OCI-LY3 (cell line): ENCODE measurements around the gene TSEN2.

Experiments
- H2AFZ ChIP-seq: fragments of 200-600, 300-600 bp; shearing (Covaris generic); 2 replicates; pipeline ENCODE4 v1.6.0; 2014; ENCODE audit warnings: antibody characterized with exemption, low read depth, low read length
- H3K27ac ChIP-seq: fragments of 200-600, 300-600 bp; sonication (generic); 2 replicates; pipeline ENCODE4 v1.5.1; 2014; ENCODE audit warnings: mild to moderate bottlenecking, low read length, moderate library complexity, mixed read lengths
- H3K27me3 ChIP-seq: fragments of 200-600, 300-600 bp; sonication (generic); 2 replicates; pipeline ENCODE4 v1.6.1; 2014; ENCODE audit warnings: low read depth, low read length, mixed read lengths
- H3K36me3 ChIP-seq: fragments of 200-600, 300-600 bp; sonication (generic); replicated peaks from 2 replicates; pipeline ENCODE3; 2014; ENCODE audit warnings: low read depth, low read length, mixed read lengths
- H3K4me1 ChIP-seq: fragments of 300-600, 200-600 bp; sonication (generic); 2 replicates; pipeline ENCODE4 v1.6.1; 2014; ENCODE audit warnings: low read length, mixed read lengths
- H3K4me2 ChIP-seq: fragments of 200-600, 300-600 bp; sonication (generic); 2 replicates; pipeline ENCODE4 v1.6.1; 2014; ENCODE audit warnings: low read length, mixed read lengths
- H3K4me3 ChIP-seq: fragments of 300-600, 200-600 bp; sonication (generic); 2 replicates; pipeline ENCODE4 v1.5.1; 2014; ENCODE audit warnings: antibody characterized with exemption, mild to moderate bottlenecking, low read length, moderate library complexity
- H3K79me2 ChIP-seq: fragments of 300-600, 200-600 bp; shearing (Covaris generic); 2 replicates; pipeline ENCODE4 v1.6.1; 2014; ENCODE audit warnings: mild to moderate bottlenecking, low read length, mixed read lengths
- H3K9ac ChIP-seq: fragments of 300-600, 200-600 bp; shearing (Covaris generic); 2 replicates; pipeline ENCODE4 v1.6.0; 2014; ENCODE audit warnings: mild to moderate bottlenecking, low read length, moderate library complexity
- H3K9me3 ChIP-seq: fragments of 200-600, 300-600 bp; shearing (Covaris generic); 2 replicates; pipeline ENCODE4 v1.6.1; 2014; ENCODE audit warnings: low read length, mixed read lengths; ENCODE audit not compliant: insufficient read depth
- H4K20me1 ChIP-seq: fragments of 200-600, 300-600 bp; sonication (generic); 2 replicates; pipeline ENCODE4 v1.6.1; 2016; ENCODE audit warnings: low read length, mixed read lengths; ENCODE audit not compliant: insufficient read depth
- CTCF ChIP-seq: fragments of 200-600, 300-600 bp; sonication (generic); IDR thresholded peaks from 2 replicates; pipeline ENCODE4 v1.5.1; 2014; ENCODE audit warnings: antibody characterized with exemption, low read length, low read depth
- EZH2phosphoT487 ChIP-seq: fragments of 200-600 bp; shearing (Covaris generic); IDR thresholded peaks from 2 replicates; pipeline ENCODE4 v1.6.1; 2018; ENCODE audit warnings: antibody characterized with exemption, mixed run types, low read depth

TSEN2 gene

GRCh38 chr3:12465151-12465835, 19.0 kb upstream of the TSEN2 start:
- no peaks in the 10 kb centered on the region for H3K9me3 ChIP-seq
- H3K27me3 ChIP-seq: no peaks in the 10 kb centered on the region; the same call in 1 of the 2 replicates
- H3K79me2 ChIP-seq: no peaks in the 10 kb centered on the region

GRCh38 chr3:12465836-12466225, 18.4 kb upstream of the TSEN2 start:
- Histone ChIP-seq H2AFZ (no peak overlapping the region), H3K9me3 (no peaks in the 10 kb centered on the region), H3K27ac (no peak overlapping the region)

More at GRCh38 chr3:12465151-12465835, 19.0 kb upstream of the TSEN2 start:
- no peak overlapping the region for H3K4me2 ChIP-seq
- no peak overlapping the region for H3K27ac ChIP-seq
- H2AFZ ChIP-seq: no peak overlapping the region
- no peaks in the 10 kb centered on the region for H3K4me1 ChIP-seq
- TF ChIP-seq EZH2phosphoT487 (no peak), CTCF (no peak)
- no peak overlapping the region for H3K4me3 ChIP-seq
- H4K20me1 ChIP-seq: no peaks in the 10 kb centered on the region
- H3K9ac ChIP-seq: no peak overlapping the region
- H3K36me3 ChIP-seq: no peaks in the 10 kb centered on the region

GRCh38 chr3:12467746-12468145, 16.5 kb upstream of the TSEN2 start:
- TF ChIP-seq CTCF: no peak
- no peak for TF ChIP-seq EZH2phosphoT487
- no peaks in the 10 kb centered on the region for H4K20me1 ChIP-seq
- no peaks in the 10 kb centered on the region for H3K36me3 ChIP-seq
- H3K4me1 ChIP-seq: peaks cover 14% of the 10 kb centered on the region
- no peak overlapping the region for H3K4me2 ChIP-seq
- no peak overlapping the region for H2AFZ ChIP-seq
- H3K9ac ChIP-seq: no peak overlapping the region
- no peak overlapping the region for H3K27ac ChIP-seq
- H3K27me3 ChIP-seq: no peaks in the 10 kb centered on the region
- no peaks in the 10 kb centered on the region for H3K9me3 ChIP-seq
- no peaks in the 10 kb centered on the region for H3K79me2 ChIP-seq
- no peak overlapping the region for H3K4me3 ChIP-seq

More at GRCh38 chr3:12465836-12466225, 18.4 kb upstream of the TSEN2 start:
- H3K4me1 ChIP-seq: peaks cover 3% of the 10 kb centered on the region
- no peak overlapping the region for H3K4me2 ChIP-seq
- no peaks in the 10 kb centered on the region for H3K36me3 ChIP-seq
- H3K27me3 ChIP-seq: no peaks in the 10 kb centered on the region; the same call in 1 of the 2 replicates
- TF ChIP-seq CTCF: no peak
- H3K79me2 ChIP-seq: no peaks in the 10 kb centered on the region
- no peak overlapping the region for H3K4me3 ChIP-seq
- no peak overlapping the region for H3K9ac ChIP-seq
- no peaks in the 10 kb centered on the region for H4K20me1 ChIP-seq

- TF ChIP-seq CTCF: no peak
- TF ChIP-seq EZH2phosphoT487: no peak
- Histone ChIP-seq H3K9me3 (no peaks in the 10 kb centered on the region), H3K27ac (no peak overlapping the region)
These were observed 16.0 kb upstream of the TSEN2 start for GRCh38 chr3:12468276-12468675.

More at GRCh38 chr3:12468276-12468675, 16.0 kb upstream of the TSEN2 start:
- H3K4me3 ChIP-seq: no peak overlapping the region
- no peaks in the 10 kb centered on the region for H4K20me1 ChIP-seq
- no peaks in the 10 kb centered on the region for H3K27me3 ChIP-seq
- H3K36me3 ChIP-seq: no peaks in the 10 kb centered on the region
- H2AFZ ChIP-seq: no peak overlapping the region
- H3K9ac ChIP-seq: no peak overlapping the region
- no peak overlapping the region for H3K4me2 ChIP-seq
- H3K4me1 ChIP-seq: peaks cover 14% of the 10 kb centered on the region
- H3K79me2 ChIP-seq: no peaks in the 10 kb centered on the region
